ENCODE data around the gene SMAD6. TPM values are rescaled to one million over a fixed set of nuclear protein-coding genes. Genes with fewer than 3 reads are reported as not detected.

SMAD6 gene
- total and polyA plus RNA-seq, 9 of the 15 experiments (the other 6 are each of a cell fraction or from before 2014, with no cell fraction given): 0.10 to 15.5 (median 3.7) TPM

DNA sequence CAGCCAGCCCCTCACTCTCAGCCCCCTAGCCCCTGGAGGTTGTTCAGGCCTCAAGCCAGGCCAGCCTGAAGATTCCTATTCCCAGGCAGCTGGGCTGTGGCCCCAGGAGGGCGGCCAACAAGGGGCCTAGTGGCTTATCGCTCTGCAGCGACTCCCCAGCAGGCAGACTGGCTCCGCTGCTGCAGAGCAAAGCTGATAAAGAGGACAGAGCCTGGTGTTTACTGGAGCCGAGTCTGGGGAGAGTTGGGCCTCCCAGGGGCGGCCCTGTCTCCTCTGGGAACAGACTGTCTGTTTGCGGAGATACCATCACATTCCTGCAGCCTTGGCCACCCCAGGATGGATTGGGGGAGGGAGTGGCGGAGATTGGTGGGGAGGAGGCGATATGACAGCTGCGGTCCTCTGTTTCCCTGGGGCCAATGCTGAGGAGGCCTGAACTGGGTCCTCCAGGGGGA is 22.4 kb upstream of the SMAD6 start (continued):
- TF ChIP-seq, protein P1, sequence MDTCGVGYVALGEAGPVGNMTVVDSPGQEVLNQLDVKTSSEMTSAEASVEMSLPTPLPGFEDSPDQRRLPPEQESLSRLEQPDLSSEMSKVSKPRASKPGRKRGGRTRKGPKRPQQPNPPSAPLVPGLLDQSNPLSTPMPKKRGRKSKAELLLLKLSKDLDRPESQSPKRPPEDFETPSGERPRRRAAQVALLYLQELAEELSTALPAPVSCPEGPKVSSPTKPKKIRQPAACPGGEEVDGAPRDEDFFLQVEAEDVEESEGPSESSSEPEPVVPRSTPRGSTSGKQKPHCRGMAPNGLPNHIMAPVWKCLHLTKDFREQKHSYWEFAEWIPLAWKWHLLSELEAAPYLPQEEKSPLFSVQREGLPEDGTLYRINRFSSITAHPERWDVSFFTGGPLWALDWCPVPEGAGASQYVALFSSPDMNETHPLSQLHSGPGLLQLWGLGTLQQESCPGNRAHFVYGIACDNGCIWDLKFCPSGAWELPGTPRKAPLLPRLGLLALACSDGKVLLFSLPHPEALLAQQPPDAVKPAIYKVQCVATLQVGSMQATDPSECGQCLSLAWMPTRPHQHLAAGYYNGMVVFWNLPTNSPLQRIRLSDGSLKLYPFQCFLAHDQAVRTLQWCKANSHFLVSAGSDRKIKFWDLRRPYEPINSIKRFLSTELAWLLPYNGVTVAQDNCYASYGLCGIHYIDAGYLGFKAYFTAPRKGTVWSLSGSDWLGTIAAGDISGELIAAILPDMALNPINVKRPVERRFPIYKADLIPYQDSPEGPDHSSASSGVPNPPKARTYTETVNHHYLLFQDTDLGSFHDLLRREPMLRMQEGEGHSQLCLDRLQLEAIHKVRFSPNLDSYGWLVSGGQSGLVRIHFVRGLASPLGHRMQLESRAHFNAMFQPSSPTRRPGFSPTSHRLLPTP (IDR thresholded peaks at IDR 0.05; ENCODE audit: borderline replicate concordance, extremely low read depth, insufficient read length): no peak
- TF ChIP-seq BRF1 (IDR thresholded peaks at IDR 0.05; ENCODE audit: borderline replicate concordance, extremely low read depth, insufficient read length) (no peak), CCNT2 (IDR thresholded peaks at IDR 0.05; ENCODE audit: borderline replicate concordance, extremely low read depth, insufficient read length, low read depth, low read length) (peak; percentile 94), SPI1 (IDR thresholded peaks at IDR 0.05; ENCODE audit: borderline replicate concordance, low read depth, low read length) (no peak), ZNF175 (CRISPR knock-in tag; IDR thresholded peaks at IDR 0.05; ENCODE audit: low read depth) (peak; percentile 72), HNRNPK (IDR thresholded peaks at IDR 0.05; ENCODE audit: low read depth, low read length, poor library complexity, severe bottlenecking) (no peak), ZBTB17 (CRISPR knock-in tag; IDR thresholded peaks at IDR 0.05) (peak; percentile 77; the same call in 1 of the 2 replicates), NR3C1 (CRISPR knock-in tag; IDR thresholded peaks at IDR 0.05) (no peak), ZNF239 (CRISPR knock-in tag; IDR thresholded peaks at IDR 0.05) (peak; percentile 26; the same call in 1 of the 2 replicates)
- TF ChIP-seq, protein P2, sequence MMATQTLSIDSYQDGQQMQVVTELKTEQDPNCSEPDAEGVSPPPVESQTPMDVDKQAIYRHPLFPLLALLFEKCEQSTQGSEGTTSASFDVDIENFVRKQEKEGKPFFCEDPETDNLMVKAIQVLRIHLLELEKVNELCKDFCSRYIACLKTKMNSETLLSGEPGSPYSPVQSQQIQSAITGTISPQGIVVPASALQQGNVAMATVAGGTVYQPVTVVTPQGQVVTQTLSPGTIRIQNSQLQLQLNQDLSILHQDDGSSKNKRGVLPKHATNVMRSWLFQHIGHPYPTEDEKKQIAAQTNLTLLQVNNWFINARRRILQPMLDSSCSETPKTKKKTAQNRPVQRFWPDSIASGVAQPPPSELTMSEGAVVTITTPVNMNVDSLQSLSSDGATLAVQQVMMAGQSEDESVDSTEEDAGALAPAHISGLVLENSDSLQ (IDR thresholded peaks at IDR 0.05): peak; percentile 78
- TF ChIP-seq, protein P3, sequence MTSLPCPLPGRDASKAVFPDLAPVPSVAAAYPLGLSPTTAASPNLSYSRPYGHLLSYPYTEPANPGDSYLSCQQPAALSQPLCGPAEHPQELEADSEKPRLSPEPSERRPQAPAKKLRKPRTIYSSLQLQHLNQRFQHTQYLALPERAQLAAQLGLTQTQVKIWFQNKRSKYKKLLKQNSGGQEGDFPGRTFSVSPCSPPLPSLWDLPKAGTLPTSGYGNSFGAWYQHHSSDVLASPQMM (CRISPR knock-in tag; IDR thresholded peaks at IDR 0.05): no peak
- TF ChIP-seq, protein P4, sequence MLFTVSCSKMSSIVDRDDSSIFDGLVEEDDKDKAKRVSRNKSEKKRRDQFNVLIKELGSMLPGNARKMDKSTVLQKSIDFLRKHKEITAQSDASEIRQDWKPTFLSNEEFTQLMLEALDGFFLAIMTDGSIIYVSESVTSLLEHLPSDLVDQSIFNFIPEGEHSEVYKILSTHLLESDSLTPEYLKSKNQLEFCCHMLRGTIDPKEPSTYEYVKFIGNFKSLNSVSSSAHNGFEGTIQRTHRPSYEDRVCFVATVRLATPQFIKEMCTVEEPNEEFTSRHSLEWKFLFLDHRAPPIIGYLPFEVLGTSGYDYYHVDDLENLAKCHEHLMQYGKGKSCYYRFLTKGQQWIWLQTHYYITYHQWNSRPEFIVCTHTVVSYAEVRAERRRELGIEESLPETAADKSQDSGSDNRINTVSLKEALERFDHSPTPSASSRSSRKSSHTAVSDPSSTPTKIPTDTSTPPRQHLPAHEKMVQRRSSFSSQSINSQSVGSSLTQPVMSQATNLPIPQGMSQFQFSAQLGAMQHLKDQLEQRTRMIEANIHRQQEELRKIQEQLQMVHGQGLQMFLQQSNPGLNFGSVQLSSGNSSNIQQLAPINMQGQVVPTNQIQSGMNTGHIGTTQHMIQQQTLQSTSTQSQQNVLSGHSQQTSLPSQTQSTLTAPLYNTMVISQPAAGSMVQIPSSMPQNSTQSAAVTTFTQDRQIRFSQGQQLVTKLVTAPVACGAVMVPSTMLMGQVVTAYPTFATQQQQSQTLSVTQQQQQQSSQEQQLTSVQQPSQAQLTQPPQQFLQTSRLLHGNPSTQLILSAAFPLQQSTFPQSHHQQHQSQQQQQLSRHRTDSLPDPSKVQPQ (CRISPR knock-in tag; IDR thresholded peaks at IDR 0.05; ENCODE audit: borderline replicate concordance): peak; percentile 9; the same call in 1 of the 2 replicates
- TF ChIP-seq, protein P5, sequence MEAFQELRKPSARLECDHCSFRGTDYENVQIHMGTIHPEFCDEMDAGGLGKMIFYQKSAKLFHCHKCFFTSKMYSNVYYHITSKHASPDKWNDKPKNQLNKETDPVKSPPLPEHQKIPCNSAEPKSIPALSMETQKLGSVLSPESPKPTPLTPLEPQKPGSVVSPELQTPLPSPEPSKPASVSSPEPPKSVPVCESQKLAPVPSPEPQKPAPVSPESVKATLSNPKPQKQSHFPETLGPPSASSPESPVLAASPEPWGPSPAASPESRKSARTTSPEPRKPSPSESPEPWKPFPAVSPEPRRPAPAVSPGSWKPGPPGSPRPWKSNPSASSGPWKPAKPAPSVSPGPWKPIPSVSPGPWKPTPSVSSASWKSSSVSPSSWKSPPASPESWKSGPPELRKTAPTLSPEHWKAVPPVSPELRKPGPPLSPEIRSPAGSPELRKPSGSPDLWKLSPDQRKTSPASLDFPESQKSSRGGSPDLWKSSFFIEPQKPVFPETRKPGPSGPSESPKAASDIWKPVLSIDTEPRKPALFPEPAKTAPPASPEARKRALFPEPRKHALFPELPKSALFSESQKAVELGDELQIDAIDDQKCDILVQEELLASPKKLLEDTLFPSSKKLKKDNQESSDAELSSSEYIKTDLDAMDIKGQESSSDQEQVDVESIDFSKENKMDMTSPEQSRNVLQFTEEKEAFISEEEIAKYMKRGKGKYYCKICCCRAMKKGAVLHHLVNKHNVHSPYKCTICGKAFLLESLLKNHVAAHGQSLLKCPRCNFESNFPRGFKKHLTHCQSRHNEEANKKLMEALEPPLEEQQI (IDR thresholded peaks at IDR 0.05): peak; percentile 75
- TF ChIP-seq, protein P6, sequence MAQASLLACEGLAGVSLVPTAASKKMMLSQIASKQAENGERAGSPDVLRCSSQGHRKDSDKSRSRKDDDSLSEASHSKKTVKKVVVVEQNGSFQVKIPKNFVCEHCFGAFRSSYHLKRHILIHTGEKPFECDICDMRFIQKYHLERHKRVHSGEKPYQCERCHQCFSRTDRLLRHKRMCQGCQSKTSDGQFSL (CRISPR knock-in tag; IDR thresholded peaks at IDR 0.05): no peak
- TF ChIP-seq, protein P6 (tag; IDR thresholded peaks at IDR 0.05): no peak

Data from K562 (cell line).